Measurements from ENCODE around the gene ATG16L1.

ATG16L1 gene

DNA sequence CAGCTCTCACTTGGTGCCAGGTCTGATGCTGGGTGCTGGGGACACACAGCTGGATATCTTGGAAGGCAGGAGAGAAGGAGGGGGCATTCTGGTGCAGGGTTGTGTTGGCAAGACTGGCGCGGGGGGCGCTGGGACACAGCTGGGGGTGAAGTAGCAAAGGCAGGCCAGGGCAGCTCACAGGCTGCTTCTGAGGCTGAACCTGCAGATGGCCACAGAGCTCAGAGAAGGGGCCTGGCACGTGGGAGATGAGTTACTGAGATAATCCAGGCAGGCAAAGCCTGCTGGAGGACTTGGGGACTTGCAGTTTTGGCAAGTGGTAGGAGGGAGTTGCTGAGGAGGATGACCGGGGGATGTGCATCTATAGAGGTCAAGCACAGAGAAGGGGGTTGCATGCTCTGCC is 86.6 kb downstream of the ATG16L1 start:
- DNase-seq: no peak

DNA sequence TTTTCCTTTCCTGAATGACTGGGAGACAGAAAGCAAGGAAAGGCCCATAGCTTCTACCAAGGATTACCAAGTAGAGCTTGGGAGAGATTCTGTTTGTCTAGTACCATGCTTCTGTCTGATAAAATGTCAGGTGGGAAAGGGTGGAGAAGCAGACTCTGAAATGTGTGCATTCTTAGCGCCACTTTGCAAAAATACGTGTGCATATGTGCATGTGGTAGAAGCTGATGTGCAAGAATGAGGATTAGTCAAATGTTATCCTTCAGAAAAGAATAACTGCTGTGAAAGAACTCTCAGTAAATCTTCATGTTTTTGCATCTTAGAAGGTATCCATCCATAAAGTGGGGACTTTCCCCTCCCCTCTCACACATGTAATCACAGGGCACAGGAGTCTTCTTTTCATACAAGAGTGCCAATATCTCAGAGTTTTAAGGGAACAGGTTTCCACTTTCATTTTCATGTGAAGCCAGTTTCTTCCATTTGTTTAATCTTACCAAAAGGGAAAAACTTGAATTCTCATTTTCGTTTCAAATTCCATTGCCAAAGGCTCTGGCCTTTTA is 87.4 kb downstream of the ATG16L1 start:
- no peak for DNase-seq

DNA sequence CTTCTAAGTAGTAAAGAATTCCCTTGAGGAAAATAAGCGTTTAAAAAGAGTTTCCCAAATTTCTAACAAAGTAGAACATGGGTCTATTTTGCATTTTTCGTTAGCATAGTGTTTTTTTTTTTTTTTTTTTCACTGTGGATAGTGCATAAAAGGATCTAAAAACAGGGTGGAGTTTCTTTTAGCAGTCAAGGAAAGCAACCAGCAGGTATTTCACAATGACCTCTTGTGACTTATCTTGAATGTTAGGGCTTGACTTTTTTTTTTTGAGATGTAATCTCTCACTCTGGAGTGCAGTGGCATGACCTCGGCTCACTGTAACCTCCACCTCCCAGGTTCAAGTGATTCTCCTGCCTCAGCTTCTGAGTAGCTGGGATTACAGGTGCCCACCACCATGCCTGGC is 88.0 kb downstream of the ATG16L1 start:
- no peak for DNase-seq

DNA sequence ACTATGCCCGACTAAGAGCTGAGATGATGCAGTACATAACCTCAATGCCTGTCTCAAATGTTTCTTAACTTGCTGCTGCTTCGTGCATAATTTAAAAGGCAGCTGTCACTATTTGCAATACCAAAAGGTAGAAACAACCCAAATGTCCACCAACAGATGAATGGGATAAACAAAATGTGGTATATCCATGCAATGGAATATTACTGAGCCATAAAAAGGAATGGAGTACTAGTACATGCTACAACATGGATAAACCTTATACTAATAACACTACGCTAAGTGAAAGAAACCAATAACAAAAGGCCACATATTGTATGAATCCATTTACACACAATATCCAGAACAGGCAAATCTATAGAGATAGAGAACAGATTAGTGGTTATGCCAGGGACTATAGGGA is 89.8 kb downstream of the ATG16L1 start:
- no peak for DNase-seq

DNA sequence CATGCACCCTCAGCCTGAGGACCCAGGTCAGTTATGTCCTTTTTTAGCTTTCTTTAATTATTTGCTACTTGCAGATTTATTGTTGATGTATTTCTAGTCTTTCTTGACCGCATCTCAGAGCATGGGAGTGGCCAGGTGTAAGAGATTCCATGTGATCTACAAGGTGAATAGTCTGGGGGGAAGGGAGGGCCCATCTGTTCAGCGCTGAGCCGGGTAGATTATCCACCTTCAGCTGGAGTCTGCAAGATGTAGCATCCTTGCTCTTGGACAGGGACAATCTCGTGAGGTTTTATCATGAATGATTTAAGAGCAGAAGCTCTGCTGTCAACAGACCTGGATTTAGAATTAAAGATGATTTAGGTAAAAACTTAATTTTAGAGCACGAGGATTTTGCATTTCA is 90.8 kb downstream of the ATG16L1 start:
- no peak for DNase-seq

DNA sequence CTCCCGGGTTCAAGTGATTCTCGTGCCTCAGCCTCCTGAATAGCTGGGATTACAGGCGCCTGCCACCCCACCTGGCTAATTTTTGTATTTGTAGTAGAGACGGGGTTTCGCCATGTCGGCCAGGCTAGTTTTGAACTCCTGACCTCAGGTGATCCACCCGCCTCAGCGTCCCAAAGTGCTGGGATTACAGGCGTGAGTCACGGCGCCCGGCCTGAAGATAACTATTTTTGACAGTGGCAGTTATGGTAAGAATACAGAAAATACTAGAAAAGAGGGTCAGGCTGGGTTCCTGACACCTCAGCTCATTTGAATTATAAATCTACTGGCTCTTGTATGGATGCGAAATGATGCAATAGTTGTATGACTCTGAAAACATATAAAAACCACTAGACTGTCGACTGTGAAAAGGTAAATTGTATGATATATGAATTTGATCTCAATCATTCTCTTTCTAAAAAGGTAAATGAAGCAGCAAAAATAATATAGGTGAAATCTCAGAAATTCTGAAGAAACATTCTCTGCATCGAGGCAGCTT is 91.8 kb downstream of the ATG16L1 start:
- DNase-seq: no peak
